DND-41 (cell line): Measurements from ENCODE around the gene TUBA3E.
"Not testable (repeated sequence)": the region's sequence is repeated elsewhere in the genome, so short reads cannot be mapped to it uniquely, and the experiment has no call there.

Experiments used
- ATAC-seq: fragments of 200-7000 bp; cut with Tn5 transposase; 3 replicates; pipeline ENCODE4 v1.9.1; 2021; ENCODE audit warnings: low read depth; ENCODE audit not compliant: insufficient read depth
- DNase-seq: peaks from one replicate; pipeline ENCODE4 v3.0.0-alpha.2; 2020
- H2AFZ ChIP-seq: 2 replicates; pipeline ENCODE4 v1.6.0; 2012; ENCODE audit warnings: low read depth, low read length
- H3K27ac ChIP-seq: 2 replicates; pipeline ENCODE4 v1.5.1; 2012; ENCODE audit warnings: low read length, inconsistent platforms
- H3K27me3 ChIP-seq: fragments of 200-600 bp; sonication (generic); 2 replicates; pipeline ENCODE4 v1.6.0; 2012; ENCODE audit warnings: low read length, mild to moderate bottlenecking, inconsistent platforms; ENCODE audit not compliant: insufficient read depth, poor library complexity
- H3K36me3 ChIP-seq: 2 replicates; pipeline ENCODE4 v1.5.1; 2012; ENCODE audit warnings: low read length, inconsistent platforms; ENCODE audit not compliant: insufficient read depth
- H3K4me1 ChIP-seq: 2 replicates; pipeline ENCODE4 v1.5.1; 2012; ENCODE audit warnings: mild to moderate bottlenecking, low read length; ENCODE audit not compliant: insufficient read depth
- H3K4me2 ChIP-seq: 2 replicates; pipeline ENCODE4 v1.6.0; 2012; ENCODE audit warnings: mild to moderate bottlenecking, moderate library complexity, low read length, inconsistent platforms; ENCODE audit not compliant: insufficient read depth
- H3K4me3 ChIP-seq, 2 experiments: fragments of 200-600 bp in 1 of 2; shearing (Covaris generic) in 1 of 2; 2 replicates each; pipeline ENCODE4 v1.5.1; 2012 to 2016; ENCODE audit warnings: inconsistent platforms in 2 of 2, low read length in 2 of 2, mild to moderate bottlenecking in 2 of 2, low read depth in 1 of 2, moderate library complexity in 1 of 2
- H3K79me2 ChIP-seq: 2 replicates; pipeline ENCODE4 v1.6.0; 2012; ENCODE audit warnings: low read length, inconsistent platforms; ENCODE audit not compliant: insufficient read depth
- H3K9ac ChIP-seq: 2 replicates; pipeline ENCODE4 v1.6.0; 2012; ENCODE audit warnings: low read depth, mild to moderate bottlenecking, inconsistent platforms, low read length, moderate library complexity
- H3K9me3 ChIP-seq: 2 replicates; pipeline ENCODE4 v1.5.1; 2012; ENCODE audit warnings: low read length, moderate library complexity, mild to moderate bottlenecking, inconsistent platforms; ENCODE audit not compliant: insufficient read depth, severe bottlenecking
- H4K20me1 ChIP-seq: 2 replicates; pipeline ENCODE4 v1.6.0; 2012; ENCODE audit warnings: low read length; ENCODE audit not compliant: insufficient read depth
- EZH2 ChIP-seq: IDR thresholded peaks from 3 replicates; pipeline ENCODE4 v1.6.1; 2012; ENCODE audit warnings: borderline replicate concordance, low read depth, mild to moderate bottlenecking, moderate library complexity, low read length, inconsistent platforms; ENCODE audit not compliant: severe bottlenecking
- TF ChIP-seq, protein P1 (sequence below): IDR thresholded peaks from 2 replicates; pipeline ENCODE4 v1.5.1; 2012; ENCODE audit warnings: borderline replicate concordance, low read length, moderate library complexity, mild to moderate bottlenecking; ENCODE audit not compliant: poor library complexity, severe bottlenecking; ENCODE audit errors: extremely low read depth

The TUBA3E gene

DNA sequence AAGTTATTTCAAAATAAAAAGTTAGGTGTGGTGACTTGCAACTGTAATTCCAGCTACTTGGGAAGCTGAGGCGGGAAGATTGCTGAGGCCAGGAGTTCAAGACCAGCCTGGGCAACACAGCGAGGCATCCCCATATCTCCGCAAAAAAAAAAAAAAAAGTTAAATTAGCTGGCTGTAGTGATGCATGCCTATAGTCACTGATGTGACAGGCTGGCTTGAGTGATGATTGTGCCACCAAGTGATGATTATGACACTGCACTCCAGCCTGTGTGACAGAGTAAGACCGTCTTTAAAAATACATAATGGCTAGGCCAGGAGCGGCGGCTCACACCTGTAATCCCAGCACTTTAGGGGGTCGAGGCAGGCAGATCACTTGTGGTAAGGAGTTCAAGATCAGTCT is 28.3 kb downstream of the TUBA3E start:
- H3K79me2 ChIP-seq: peaks cover 11% of the 10 kb centered on the region; the same call in 1 of the 2 replicates
- no peak overlapping the region for H3K9ac ChIP-seq
- no peaks in the 10 kb centered on the region for H3K9me3 ChIP-seq
- DNase-seq (no peak), ATAC-seq (no peak)
- H3K4me1 ChIP-seq: no peaks in the 10 kb centered on the region
- H3K27ac ChIP-seq: no peak overlapping the region
- no peaks in the 10 kb centered on the region for H3K27me3 ChIP-seq
- TF ChIP-seq EZH2: no peak
- TF ChIP-seq, protein P1, sequence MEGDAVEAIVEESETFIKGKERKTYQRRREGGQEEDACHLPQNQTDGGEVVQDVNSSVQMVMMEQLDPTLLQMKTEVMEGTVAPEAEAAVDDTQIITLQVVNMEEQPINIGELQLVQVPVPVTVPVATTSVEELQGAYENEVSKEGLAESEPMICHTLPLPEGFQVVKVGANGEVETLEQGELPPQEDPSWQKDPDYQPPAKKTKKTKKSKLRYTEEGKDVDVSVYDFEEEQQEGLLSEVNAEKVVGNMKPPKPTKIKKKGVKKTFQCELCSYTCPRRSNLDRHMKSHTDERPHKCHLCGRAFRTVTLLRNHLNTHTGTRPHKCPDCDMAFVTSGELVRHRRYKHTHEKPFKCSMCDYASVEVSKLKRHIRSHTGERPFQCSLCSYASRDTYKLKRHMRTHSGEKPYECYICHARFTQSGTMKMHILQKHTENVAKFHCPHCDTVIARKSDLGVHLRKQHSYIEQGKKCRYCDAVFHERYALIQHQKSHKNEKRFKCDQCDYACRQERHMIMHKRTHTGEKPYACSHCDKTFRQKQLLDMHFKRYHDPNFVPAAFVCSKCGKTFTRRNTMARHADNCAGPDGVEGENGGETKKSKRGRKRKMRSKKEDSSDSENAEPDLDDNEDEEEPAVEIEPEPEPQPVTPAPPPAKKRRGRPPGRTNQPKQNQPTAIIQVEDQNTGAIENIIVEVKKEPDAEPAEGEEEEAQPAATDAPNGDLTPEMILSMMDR: no peak
- H3K4me2 ChIP-seq: no peak overlapping the region
- H3K4me3 ChIP-seq: no peak overlapping the region
- H2AFZ ChIP-seq: no peak overlapping the region
- H3K36me3 ChIP-seq: peaks cover 94% of the 10 kb centered on the region
- H4K20me1 ChIP-seq: peaks cover 17% of the 10 kb centered on the region; the same call in 1 of the 2 replicates

DNA sequence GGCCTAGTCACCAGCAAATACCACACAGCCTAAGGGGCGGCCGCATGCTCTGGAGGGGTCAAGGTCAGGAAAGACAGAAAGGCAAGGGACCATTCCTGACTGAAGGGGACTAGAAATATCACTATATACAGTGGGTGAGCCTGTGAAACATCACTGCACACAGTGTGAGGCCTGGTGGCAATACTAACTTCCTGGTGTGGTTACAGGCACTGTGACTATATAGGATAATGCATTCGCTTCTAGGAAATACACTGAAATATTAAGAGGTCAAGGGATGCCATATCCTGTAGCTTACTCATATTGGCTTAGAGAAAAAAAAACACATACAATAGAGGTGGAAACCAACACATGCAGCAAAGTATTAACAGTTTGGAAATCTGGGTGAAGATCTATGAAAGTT is 29.1 kb downstream of the TUBA3E start:
- not testable (repeated sequence) for H3K4me3 ChIP-seq, DNase-seq, H3K27me3 ChIP-seq, H3K9ac ChIP-seq, H2AFZ ChIP-seq, H3K9me3 ChIP-seq, H3K27ac ChIP-seq, H3K4me1 ChIP-seq, H3K4me2 ChIP-seq
- peaks cover 11% of the 10 kb centered on the region; the same call in 1 of the 2 replicates for H3K79me2 ChIP-seq
- peaks cover 94% of the 10 kb centered on the region for H3K36me3 ChIP-seq
- ATAC-seq: 0 out of 3 replicates have a peak, but pooled peaks have one; percentile 42
- H4K20me1 ChIP-seq: peaks cover 12% of the 10 kb centered on the region; the same call in 1 of the 2 replicates

DNA sequence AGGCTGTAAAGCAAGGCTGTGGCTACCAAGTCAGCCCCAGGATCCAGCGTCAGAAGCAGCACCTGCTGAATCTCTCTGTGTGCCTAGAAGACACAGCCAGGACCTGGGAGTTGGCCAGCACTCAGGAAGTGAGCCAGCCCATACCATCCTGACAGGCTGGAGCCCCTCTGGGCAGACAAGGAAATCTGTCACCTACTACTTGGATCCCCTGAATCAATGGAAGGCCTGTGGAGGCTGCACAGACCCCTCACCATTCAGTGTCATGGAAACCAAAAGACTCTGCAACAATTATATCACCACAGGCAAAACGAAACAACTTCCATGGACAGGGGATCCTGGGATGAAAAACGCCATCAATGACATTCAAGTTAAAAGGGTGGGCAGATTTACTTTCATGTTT is 31.6 kb downstream of the TUBA3E start:
- not testable (repeated sequence) for H2AFZ ChIP-seq, ATAC-seq, H3K9ac ChIP-seq, H3K9me3 ChIP-seq, H3K4me3 ChIP-seq, H3K27ac ChIP-seq, H3K4me2 ChIP-seq, H3K4me1 ChIP-seq, DNase-seq, H3K27me3 ChIP-seq, H3K79me2 ChIP-seq
- peaks cover 88% of the 10 kb centered on the region for H3K36me3 ChIP-seq
- peaks cover 13% of the 10 kb centered on the region; the same call in 1 of the 2 replicates for H4K20me1 ChIP-seq

DNA sequence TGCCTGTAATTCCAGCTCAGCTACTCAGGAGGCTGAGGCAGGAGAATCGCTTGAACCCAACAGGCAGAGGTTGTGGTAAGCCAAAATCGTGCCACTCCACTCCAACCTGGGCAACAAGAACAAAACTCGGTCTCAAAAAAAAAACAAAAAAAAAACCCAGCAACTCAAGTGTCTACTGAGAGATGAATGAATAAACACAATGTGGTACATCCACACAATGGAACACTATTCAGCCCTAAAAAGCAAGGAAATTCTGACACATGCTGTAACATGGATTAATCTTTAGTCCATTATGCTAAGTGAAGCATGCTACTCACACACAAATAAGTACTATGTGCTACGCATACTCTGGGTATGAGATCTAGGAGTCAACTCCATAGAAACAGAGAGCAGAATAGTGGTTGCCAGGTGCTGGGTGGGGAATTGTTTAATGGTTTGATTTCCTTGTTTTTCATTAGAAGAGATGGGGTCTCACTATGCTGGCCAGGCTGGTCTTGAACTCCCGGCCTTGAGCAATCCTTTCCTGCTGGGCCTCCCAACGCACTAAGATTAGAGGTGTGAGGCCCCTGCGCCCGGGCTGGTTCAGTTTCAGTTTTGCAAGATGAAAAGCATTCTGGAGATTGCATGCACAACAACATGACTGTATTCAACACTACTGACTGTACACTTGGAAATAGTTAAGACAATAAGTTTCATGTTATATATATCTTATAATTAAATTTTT is 32.8 kb downstream of the TUBA3E start:
- H3K4me1 ChIP-seq: no peaks in the 10 kb centered on the region
- no peaks in the 10 kb centered on the region; the same call in 1 of the 2 replicates for H3K79me2 ChIP-seq
- peaks cover 13% of the 10 kb centered on the region; the same call in 1 of the 2 replicates for H4K20me1 ChIP-seq
- H3K9me3 ChIP-seq: no peaks in the 10 kb centered on the region
- no peak overlapping the region for H3K4me2 ChIP-seq
- DNase-seq: no peak
- TF ChIP-seq, protein P1: no peak
- TF ChIP-seq EZH2: no peak
- no peak overlapping the region for H3K9ac ChIP-seq
- H3K27ac ChIP-seq: no peak overlapping the region
- no peak for ATAC-seq
- no peak overlapping the region for H2AFZ ChIP-seq
- peaks cover 81% of the 10 kb centered on the region for H3K36me3 ChIP-seq
- no peaks in the 10 kb centered on the region for H3K27me3 ChIP-seq
- no peak overlapping the region for H3K4me3 ChIP-seq
